GM19025 (cell line): ENCODE data around the gene MRTFA.
"Not testable (repeated sequence)": the region's sequence is repeated elsewhere in the genome, so short reads cannot be mapped to it uniquely, and the experiment has no call there.

Experiments
- ATAC-seq: cut with Tn5 transposase; IDR thresholded peaks from one replicate; pipeline ENCODE4 v1.9.1; 2021; ENCODE audit warnings: mild to moderate bottlenecking, low read depth, moderate library complexity; ENCODE audit not compliant: unreplicated experiment

The MRTFA gene

DNA sequence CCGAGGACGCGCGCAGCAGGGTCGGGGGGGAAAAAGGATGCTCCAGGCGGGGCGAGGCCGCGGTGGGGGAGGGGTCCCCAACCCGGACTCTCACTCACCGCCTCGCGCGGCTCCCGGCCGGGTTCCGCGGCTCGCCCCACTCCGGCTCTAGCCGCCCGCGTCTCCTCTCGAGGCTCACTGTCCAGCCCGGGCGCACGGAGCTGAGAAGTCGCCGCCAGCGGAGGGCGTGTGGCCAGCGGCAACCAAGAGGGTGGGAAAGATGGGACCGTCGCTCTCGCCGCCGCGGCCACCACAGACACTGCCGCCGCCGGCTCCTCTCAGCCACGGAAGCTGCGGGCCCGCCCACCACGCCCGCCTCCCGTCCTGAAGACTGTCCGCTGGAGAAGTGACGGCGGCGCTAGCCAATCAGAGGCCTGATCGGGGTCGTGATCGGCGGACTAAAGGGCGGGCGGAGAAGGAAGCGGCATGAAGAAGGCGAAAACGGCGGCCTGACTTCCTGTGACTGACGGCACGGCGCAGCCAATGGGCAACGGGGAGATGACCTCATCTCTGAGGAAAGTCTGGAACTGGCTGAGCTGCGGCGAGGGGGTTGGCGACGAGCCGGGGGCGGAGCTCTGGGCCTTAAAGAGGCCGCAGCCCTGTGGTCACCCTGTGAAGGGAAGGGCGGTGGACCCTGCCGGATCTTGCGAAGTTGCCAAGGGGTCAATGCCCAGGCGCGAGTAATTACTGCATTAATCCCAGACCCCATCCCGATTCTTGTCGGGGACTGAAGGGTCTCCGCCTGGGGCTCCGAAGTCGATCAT is at the start of gene MRTFA:
MRTFA (minus strand) TSS at position 340 of the 803 bp plus-strand sequence.
- ATAC-seq: peak; percentile 92

DNA sequence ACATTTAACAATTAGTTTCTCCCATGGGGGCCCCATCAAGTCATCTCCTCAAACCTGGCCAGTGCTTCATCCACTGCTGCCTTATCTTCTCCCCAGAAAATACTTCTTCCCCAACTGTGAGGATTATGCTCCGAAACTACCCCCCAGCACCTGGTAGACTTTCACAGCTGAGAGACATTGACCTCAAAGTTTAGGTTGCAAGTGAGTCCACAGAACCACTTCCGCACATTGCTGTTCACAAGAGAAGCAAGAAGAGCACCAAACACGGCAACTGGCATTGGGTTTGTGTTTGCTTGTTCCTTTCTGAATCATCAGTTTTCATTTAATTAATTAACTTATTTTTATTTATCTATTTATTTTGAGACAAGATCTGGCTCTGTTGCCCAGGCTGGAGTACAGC is 48.9 kb upstream of the MRTFA start:
- ATAC-seq: no peak

DNA sequence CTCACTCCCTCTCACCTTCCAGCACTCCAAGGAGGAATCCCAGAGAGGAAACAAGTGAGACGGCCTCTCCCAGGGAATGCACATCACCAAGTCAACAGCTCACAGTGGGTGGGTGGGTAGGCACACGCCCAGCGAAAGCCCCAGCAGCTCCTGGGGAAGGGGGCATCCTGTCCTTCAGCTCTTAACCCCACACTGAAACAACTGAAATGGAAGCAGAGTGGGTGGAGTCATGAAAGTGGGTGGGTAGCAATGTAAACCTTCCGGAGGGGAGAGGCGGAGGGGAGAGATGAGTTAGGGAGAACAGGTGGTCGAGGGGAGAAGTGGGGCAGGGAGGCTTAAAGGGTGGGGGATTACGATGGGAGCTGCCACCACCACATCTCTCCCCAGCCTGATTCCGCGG is 48.2 kb upstream of the MRTFA start:
- no peak for ATAC-seq

DNA sequence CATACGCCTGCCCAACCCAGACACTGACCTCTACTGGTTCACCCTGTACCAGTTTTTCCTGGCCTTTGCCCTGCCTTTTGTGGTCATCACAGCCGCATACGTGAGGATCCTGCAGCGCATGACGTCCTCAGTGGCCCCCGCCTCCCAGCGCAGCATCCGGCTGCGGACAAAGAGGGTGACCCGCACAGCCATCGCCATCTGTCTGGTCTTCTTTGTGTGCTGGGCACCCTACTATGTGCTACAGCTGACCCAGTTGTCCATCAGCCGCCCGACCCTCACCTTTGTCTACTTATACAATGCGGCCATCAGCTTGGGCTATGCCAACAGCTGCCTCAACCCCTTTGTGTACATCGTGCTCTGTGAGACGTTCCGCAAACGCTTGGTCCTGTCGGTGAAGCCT is 44.9 kb upstream of the MRTFA start:
- ATAC-seq: no peak

DNA sequence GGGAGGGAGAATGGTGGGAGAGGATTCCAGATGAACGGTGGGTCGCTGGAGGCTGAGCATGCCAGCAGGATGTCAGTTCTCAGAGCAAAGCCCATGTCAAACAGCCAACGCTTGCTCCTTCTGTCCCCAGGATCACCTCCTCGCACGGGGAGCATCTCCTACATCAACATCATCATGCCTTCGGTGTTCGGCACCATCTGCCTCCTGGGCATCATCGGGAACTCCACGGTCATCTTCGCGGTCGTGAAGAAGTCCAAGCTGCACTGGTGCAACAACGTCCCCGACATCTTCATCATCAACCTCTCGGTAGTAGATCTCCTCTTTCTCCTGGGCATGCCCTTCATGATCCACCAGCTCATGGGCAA is 44.3 kb upstream of the MRTFA start:
- no peak for ATAC-seq

DNA sequence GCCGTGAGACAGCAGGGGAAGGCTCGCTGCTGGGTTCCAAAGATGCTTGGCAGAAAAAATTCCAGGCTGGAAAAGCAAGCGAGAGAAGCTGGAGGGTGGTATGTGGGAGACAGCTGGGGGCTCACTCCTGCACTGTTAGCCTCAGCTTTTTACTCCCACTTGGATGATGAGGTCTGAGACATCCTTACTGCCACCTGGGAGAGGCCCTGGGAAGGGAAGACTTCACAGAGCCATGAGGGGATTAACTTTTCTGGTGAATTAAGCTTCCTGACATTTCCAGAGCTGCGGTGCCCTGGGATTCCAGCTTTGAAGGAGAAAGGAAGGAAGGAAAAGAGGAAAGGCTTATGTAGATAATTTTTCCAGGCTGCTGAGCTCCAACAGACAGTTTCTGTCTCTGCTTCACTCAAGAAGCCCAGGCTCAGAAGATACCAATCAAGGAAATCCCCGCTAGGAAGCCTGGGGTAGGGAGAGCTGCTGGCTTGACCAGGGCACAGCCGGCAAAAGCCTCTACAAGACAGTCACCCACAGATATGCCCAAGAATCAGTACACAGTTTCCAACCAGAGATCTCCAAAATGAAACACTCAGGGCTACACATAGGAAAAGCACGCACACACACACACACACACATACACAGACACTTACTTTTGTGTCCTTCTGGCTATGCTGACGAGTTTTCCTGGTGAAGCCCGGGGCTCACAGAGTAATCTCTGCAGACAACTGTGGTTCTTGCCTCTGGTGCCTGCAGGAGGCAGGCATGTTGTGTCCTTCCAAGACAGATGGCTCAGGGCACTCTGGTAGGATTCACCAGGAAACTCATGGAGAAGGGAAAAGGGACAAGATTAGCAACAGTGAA is 43.7 kb upstream of the MRTFA start:
- ATAC-seq: no peak

DNA sequence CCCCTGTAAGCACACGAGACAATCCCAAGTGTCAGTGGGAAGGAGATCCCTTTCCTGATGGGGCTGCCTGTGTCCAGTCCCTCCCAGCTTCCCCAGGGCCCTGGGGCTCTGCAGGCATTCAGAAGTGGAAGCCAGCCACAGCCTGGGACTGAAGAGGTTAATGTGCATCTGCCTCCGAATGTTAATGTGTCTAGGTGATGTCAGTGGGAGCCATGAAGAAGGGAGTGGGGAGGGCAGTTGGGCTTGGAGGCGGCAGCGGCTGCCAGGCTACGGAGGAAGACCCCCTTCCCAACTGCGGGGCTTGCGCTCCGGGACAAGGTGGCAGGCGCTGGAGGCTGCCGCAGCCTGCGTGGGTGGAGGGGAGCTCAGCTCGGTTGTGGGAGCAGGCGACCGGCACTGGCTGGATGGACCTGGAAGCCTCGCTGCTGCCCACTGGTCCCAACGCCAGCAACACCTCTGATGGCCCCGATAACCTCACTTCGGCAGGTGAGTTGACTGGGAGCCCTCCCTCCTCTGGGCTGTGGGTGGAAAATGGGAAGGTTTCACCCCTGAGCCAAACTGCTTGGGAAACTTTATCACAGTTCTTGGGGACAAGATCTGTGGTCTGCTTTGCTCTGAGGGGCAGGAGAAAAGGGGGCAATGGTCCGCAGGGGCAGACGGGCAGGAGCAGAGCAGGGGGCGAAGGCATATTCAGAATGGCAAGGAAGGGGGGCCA is 42.9 kb upstream of the MRTFA start, which contains the start of gene MCHR1:
MCHR1 (plus strand) TSS at position 236 of the 715 bp plus-strand sequence; CDS start at position 405, 169 bp downstream.
- ATAC-seq: no peak

DNA sequence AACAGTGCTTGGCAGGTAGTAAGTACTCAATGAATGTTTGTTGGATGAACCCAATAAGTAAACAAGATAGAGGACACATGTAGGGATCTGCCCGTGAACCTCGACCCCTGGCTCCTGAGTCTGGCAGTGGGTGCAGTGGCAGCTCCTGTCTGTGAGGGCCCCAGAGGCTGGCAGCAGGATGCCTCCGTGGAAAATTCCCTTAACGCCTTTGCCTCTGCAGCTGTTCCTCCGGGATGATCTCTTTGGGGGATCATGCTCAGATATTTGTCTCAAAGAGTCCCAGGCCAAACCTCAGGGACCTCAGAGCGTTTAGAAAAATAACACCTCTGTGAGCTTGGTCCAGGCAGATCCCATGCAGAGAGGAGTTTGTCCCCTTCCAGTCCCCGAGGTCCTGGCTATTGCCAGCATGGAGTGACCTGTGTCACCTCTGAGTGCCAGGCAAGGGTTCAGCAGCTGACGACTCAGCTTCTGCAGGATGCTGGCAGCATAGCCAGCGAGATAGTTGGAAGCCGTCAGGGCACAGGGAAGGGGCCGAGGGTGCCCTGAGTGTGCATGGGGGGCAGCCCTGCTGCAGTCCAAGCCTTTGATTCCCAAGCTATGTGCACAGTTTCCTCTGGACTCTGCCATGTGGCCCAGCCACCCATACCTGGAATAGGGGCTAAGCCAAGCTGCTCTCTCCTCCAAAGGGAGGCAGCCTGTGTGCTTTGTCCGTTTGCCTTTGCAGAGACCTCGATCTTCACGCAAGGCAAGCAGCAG is 42.2 kb upstream of the MRTFA start:
- ATAC-seq: no peak

DNA sequence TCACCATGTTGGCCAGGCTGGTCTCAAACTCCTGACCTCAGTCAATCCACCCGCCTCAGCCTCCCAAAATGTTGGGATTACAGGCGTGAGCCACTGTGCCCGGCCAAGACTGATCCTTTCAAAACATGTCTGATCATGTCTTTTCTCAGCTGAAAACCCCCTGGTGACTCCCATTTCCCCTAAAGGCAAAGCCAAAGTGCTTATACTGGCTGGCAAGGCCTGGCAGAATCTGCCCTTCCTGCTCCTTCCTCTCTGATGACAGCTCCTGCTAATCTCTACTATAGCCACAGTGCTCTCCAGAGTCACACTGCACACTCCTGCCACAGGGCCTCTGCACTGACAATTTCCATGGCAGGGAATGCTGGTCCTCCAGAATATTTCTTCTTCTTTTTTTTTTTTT is 40.1 kb upstream of the MRTFA start:
- no peak for ATAC-seq

DNA sequence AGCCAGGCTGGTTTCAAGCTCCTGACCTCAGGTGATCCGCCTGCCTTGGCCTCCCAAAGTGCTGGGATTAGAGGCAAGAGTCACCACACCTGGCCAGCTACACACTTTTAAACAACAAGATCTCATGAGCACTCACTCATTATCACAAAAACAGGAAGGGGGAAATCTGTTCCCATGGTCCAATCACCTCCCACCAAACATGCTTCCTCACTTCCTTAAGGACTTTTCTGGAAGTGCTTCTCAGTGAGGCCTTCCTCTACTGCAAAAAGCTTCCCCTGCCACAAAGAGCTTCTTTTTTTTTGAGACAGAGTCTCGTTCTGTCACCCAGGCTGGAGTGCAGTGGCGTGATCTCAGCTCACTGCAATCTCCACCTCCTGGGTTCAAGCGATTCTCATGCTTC is 39.6 kb upstream of the MRTFA start:
- not testable (repeated sequence) for ATAC-seq

DNA sequence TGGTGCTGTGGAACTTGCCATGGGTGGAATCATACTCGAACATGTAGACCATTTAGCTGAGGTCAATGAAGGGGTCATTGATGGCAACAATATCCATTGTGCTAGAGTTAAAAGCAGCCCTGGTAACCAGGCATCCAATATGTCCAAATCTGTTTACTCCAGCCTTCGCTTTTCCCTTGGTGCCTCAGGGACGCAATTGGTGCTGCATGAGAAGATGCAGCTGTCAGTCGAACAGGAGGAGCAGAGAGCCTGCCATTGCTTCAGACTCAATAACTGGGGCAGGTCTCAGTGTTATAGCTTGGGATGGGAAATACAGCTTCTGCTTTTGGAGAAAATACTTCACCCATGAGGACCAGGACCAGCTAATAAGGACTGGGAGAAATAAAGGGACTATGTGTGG is 37.8 kb upstream of the MRTFA start:
- no peak for ATAC-seq

DNA sequence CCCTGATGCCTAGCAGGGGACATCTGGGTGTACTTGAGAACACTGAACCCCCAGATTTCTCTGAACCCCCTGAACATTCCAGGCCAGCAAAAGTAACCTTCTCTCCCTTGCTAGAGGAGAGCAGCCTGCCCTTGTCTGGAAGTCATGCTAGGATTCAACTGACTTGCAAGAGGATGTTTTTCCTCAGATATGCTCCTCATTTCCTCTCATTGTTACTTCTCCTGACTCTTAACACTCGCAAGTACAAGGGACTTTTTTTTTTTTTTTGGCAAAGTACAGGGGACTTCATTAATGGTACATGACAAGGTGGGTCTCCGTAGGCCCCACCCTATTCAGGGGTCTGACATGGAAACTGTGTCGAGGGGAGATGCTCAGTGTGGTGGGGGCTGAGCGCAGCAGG is 36.5 kb upstream of the MRTFA start:
- ATAC-seq: no peak

DNA sequence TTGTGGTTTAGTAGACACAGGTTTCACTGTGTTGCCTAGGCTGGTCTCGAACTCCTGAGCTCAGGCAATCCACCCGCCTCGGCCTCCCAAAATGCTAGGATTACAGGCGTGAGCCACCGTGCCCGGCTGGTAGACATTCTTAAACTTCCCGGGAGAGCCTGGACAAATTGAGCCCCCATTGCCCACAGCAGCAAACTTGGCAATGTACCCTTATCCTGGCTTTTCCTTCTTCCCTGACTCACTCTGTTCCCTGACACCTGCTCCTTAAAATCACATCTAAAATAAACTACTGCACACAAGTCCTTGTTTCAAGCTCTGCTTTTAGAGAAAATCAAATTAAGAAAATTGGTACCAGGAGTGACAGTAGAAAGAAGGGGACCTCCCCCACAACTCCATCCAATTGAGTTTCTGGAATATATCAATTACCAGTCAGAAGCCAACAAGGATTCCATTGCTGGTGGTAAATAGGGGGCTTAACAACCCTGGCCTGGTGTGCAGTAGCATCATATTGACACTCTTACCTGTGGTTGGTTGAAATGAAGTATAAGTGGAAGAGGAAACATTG is 35.4 kb upstream of the MRTFA start:
- ATAC-seq: no peak

DNA sequence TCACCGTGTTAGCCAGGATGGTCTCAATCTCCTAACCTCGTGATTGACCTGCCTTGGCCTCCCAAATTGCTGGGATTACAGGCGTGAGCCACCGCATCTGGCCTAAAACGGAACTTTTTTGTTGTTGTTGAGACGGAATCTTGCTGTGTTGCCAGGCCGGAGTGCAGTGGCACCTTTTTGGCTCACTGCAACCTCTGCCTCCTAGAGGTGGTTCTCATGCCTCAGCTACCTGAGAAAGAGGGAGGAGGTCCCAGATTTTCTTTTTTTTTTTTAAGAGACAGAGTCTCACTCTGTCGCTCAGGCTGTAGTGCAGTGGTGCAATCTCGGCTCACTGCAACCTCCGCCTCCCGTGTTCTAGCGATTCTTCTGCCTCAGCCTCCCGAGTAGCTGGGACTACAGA is 34.9 kb upstream of the MRTFA start:
- ATAC-seq: no peak

DNA sequence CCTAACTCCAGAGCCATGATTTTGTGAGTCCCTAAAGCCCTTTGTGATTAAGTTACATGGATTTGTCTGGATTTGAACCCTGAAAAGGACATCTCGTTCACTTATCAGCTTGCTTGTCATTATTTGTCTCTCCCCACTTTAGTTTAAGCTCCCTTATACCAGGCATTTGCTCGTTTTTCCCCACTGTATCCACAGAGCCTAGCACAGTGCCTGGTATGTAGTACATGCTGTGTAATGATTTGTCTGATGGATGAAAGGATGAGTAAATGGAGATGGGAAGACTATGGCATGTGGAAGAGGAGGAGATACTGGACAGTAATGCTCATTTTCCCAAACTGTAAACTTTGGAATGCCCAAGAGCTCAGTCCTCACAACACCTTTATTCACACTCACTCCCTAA is 33.5 kb upstream of the MRTFA start:
- ATAC-seq: no peak

DNA sequence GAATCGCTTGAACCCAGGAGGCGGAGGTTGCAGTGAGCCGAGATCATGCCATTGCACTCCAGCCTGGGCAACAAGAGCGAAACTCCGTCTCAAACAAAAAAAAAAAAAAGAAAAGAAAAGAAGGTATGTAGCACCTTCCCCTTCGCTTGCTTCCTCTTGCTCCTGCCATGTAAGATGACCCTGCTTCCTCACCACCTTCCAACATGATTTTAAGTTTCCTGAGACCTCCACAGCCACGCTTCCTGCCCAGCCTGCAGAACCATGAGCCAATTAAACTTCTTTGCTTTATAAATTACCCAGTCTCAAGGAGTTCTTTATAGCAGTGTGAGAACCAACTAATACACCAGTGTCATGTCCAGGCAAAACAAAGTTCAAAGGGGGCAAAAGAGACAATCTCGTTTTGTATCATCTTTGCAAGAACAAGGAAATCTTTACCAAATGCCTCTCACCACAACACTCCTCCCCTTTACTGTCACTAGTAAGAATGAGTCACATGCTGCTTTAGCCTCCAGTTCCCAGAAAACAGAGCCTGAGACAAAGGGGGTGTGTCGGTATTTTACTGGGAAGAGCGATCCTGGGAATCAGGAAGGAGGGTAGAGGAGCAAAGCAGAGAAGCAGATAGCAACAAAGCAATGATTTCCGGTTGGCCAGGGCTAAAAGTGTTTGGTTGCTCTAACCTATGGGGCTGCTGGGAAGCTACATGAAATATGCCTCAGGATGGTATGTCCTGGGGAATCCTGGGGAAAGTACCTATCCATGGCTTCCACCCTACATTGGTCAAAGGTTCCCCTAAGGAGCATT is 32.3 kb upstream of the MRTFA start:
- ATAC-seq: no peak

DNA sequence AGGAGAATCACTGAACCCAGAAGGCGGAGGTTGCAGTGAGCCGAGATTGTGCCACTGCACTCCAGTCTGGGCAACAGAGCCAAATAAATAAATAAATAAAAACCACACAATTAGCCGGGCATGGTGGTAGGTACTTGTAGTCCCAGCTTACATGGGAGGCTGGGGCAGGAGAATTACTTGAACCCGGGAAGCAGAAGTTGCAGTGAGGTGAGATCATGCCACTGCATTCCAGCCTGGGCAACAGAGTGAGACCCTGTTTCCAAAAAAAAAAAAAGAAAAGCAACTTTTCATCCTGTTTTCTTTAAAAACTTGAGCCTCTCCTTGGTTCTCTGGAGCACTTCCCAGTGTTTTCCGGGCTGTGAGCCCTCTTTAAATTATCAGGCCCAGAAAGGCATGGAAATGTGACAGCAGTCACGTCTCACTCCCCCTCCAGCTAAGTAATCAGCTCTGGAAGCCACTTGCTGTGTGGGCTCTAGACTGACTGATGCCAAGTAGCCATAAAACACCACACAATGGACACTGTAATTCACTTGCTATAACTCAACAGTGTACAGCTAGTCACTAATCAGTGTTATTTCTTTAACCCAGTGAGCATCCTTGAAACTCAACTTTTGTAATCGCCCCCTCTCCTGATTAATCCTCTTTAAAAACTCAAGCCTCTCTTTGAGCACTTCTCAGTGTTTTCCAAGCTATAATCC is 29.8 kb upstream of the MRTFA start:
- no peak for ATAC-seq

DNA sequence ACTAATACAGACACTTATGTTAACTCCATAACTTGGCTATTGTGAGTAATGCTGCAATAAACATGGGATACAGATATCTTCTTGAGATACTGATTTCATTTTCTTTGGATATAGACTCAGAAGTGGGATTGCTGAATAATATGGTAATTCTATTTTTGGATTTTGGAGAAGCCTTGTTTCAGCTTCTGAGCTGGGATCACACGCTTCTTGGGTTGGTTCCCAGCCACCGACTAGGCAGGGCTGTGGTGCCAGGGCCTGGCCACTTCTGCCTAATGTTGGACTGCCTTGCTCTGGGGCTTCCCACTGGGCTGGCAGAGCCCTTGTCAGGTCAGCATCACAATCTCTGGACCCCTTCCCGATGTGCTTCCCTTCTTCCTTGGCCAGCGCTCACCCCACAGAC is 28.8 kb upstream of the MRTFA start:
- ATAC-seq: no peak

DNA sequence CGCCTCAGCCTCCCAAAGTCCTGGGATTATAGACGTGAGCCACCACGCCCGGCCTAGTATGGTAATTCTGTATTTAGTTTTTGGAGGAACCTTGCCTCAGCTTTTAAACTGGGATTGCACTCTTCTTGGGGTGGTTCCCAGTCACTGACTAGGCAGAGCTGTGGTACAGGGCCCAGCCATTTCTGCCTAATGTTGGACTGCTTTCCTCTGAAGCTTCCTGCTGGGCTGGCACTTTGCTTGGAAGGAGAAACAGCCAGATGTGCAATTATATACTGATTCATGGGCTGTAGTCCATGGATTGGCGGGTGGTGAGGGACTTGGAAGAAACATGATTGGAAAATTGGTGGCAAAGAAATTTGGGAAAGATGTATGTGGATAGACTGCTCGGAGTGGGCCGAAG is 25.2 kb upstream of the MRTFA start:
- ATAC-seq: no peak
